ENCODE measurements around the gene CACNA1C. TPM values are rescaled to one million over a fixed set of nuclear protein-coding genes. Genes with fewer than 3 reads are reported as not detected.

The CACNA1C gene
- total and polyA plus RNA-seq, 10 of the 15 experiments (the other 5 are each of a cell fraction or from before 2014, with no cell fraction given): under 0.01 to 0.15 (median 0.09) TPM; not detected in 5

GRCh38 chr12:2291947-2292346, 239.2 kb downstream of the CACNA1C start:
- ChIA-PET CTCF (interaction anchor here (1.6 to 2.1 kb wide), 2 partner anchors 10 to 18 kb away, joined by 5 to 9 read pairs; no protein-coding TSS in a partner anchor), RAD21 (ENCODE audit: unreplicated experiment) (no interaction called here), SMC1A (ENCODE audit: uncharacterized antibody, unreplicated experiment) (no interaction called here), POLR2A (no interaction called here)
- no peaks in the 10 kb centered on the region for H3K9me3 ChIP-seq (replicated peaks; ENCODE audit: control insufficient read depth, insufficient read depth, low read length)
- TF ChIP-seq IKZF2 (IDR thresholded peaks at IDR 0.05) (no peak), CBX3 (IDR thresholded peaks at IDR 0.05; ENCODE audit: borderline replicate concordance, low read depth) (no peak), SMAD1 (IDR thresholded peaks at IDR 0.05; ENCODE audit: low read depth, partially characterized antibody) (no peak)
- no peak overlapping the region for H3K4me3 ChIP-seq
- peaks cover 20% of the 10 kb centered on the region for H3K4me1 ChIP-seq (ENCODE audit: control insufficient read depth, insufficient read depth, low read length)
- H4K20me1 ChIP-seq (ENCODE audit: control insufficient read depth, insufficient read depth): no peaks in the 10 kb centered on the region
- no peak overlapping the region for H3K9ac ChIP-seq (ENCODE audit: control insufficient read depth, insufficient read depth, low read length)
- intact Hi-C loops (cut with micrococcal nuclease; ENCODE audit: unreplicated experiment) (loop anchor here (10.0 kb wide), 1 partner anchor 293 kb away; no protein-coding TSS in a partner anchor), in situ Hi-C loops (cut with MboI) (no loop called here)
- ATAC-seq: no peak
- DNase-seq (ENCODE audit: low read depth, low spot score): no peak
- no peak for FAIRE-seq
- no peaks in the 10 kb centered on the region for H3K79me2 ChIP-seq (ENCODE audit: control insufficient read depth, insufficient read depth, low read length)
- H3K36me3 ChIP-seq (ENCODE audit: control insufficient read depth in 2 of 2, insufficient read depth in 2 of 2, low read length in 1 of 2): no peaks in the 10 kb centered on the region
- no TSS peak for BruUV-seq (replicated peaks)
- H3K4me2 ChIP-seq (ENCODE audit: control insufficient read depth, insufficient read depth): no peak overlapping the region
- H3K27ac ChIP-seq (ENCODE audit: control insufficient read depth, insufficient read depth): no peak overlapping the region
- 40% methylated on average over 3 of the region's 3 CpGs for WGBS (ENCODE audit: insufficient coverage, insufficient replicate concordance, low lambda C conversion rate, missing lambda C conversion rate)
- H3K27me3 ChIP-seq (replicated peaks in 1 of 2; ENCODE audit: control insufficient read depth in 2 of 2, insufficient read depth in 2 of 2, low read length in 1 of 2): no peaks in the 10 kb centered on the region
- H2AFZ ChIP-seq (ENCODE audit: control insufficient read depth, low read depth, low read length): no peak overlapping the region

- Histone ChIP-seq H3K9ac (ENCODE audit: control insufficient read depth, insufficient read depth, low read length) (no peak overlapping the region), H2AFZ (ENCODE audit: control insufficient read depth, low read depth, low read length) (no peak overlapping the region), H3K4me1 (ENCODE audit: control insufficient read depth, insufficient read depth, low read length) (peaks cover 26% of the 10 kb centered on the region), H3K4me2 (ENCODE audit: control insufficient read depth, insufficient read depth) (no peak overlapping the region), H3K4me3 (no peak overlapping the region), H4K20me1 (ENCODE audit: control insufficient read depth, insufficient read depth) (no peaks in the 10 kb centered on the region), H3K79me2 (ENCODE audit: control insufficient read depth, insufficient read depth, low read length) (no peaks in the 10 kb centered on the region), H3K27me3 (replicated peaks in 1 of 2; ENCODE audit: control insufficient read depth in 2 of 2, insufficient read depth in 2 of 2, low read length in 1 of 2) (no peaks in the 10 kb centered on the region), H3K27ac (ENCODE audit: control insufficient read depth, insufficient read depth) (no peak overlapping the region), H3K9me3 (replicated peaks; ENCODE audit: control insufficient read depth, insufficient read depth, low read length) (no peaks in the 10 kb centered on the region), H3K36me3 (ENCODE audit: control insufficient read depth in 2 of 2, insufficient read depth in 2 of 2, low read length in 1 of 2) (no peaks in the 10 kb centered on the region)
- 40% methylated on average over 4 of the region's 6 CpGs for WGBS (ENCODE audit: insufficient coverage, insufficient replicate concordance, low lambda C conversion rate, missing lambda C conversion rate)
- BruUV-seq (replicated peaks): no TSS peak
- in situ Hi-C loops (cut with MboI): no loop called here
- POLR2A ChIA-PET: no interaction called here
- intact Hi-C loops (cut with micrococcal nuclease; ENCODE audit: unreplicated experiment): loop anchor here (10.0 kb wide), 1 partner anchor 292 kb away; no protein-coding TSS in a partner anchor
- CTCF ChIA-PET: interaction anchor here (0.8 kb wide), 1 partner anchor 14 kb away, joined by 3 read pairs; no protein-coding TSS in a partner anchor
- FAIRE-seq: no peak
- no peak for ATAC-seq
- no peak for DNase-seq (ENCODE audit: low read depth, low spot score)
- SMC1A ChIA-PET (ENCODE audit: uncharacterized antibody, unreplicated experiment): no interaction called here
- RAD21 ChIA-PET (ENCODE audit: unreplicated experiment): no interaction called here
- TF ChIP-seq RELB (IDR thresholded peaks at IDR 0.05; ENCODE audit: low read depth): no peak
- TF ChIP-seq FOXK2 (IDR thresholded peaks at IDR 0.05): no peak
- no peak for TF ChIP-seq POLR2AphosphoS5 (IDR thresholded peaks at IDR 0.05; ENCODE audit: low read length)
- no peak for TF ChIP-seq HDAC2 (IDR thresholded peaks at IDR 0.05)
- TF ChIP-seq E2F4 (IDR thresholded peaks at IDR 0.05; ENCODE audit: low read depth, low read length): no peak
- TF ChIP-seq TCF12 (IDR thresholded peaks at IDR 0.05; ENCODE audit: low read depth, low read length): no peak
- TF ChIP-seq ZNF274 (IDR thresholded peaks at IDR 0.05; ENCODE audit: insufficient read depth, insufficient read length): no peak
- TF ChIP-seq RAD21 (IDR thresholded peaks at IDR 0.05; ENCODE audit: insufficient read depth, low read depth, low read length): no peak
- TF ChIP-seq ZNF384 (IDR thresholded peaks at IDR 0.05; ENCODE audit: borderline replicate concordance, low read depth, low read length): no peak
- no peak for TF ChIP-seq PBX3 (IDR thresholded peaks at IDR 0.05; ENCODE audit: insufficient replicate concordance, low read depth, low read length)
- no peak for TF ChIP-seq MTA3 (IDR thresholded peaks at IDR 0.05; ENCODE audit: borderline replicate concordance, low read length)
- TF ChIP-seq TCF7 (IDR thresholded peaks at IDR 0.05; ENCODE audit: borderline replicate concordance): no peak
- no peak for TF ChIP-seq TAF1 (IDR thresholded peaks at IDR 0.05; ENCODE audit: borderline replicate concordance, low read depth, low read length)
These were observed 239.8 kb downstream of the CACNA1C start for GRCh38 chr12:2292560-2292959.

Measured in GM12878 (cell line).